OCI-LY1 (cell line): ENCODE measurements around the gene GPR32.

Experiments
- H2AFZ ChIP-seq: fragments of 200-600 bp; sonication (generic), shearing (Covaris generic); 2 replicates; pipeline ENCODE4 v1.6.0; 2014; ENCODE audit warnings: antibody characterized with exemption, mild to moderate bottlenecking, low read length
- H3F3A ChIP-seq: fragments of 200-600 bp; sonication (generic), shearing (Covaris generic); 2 replicates; pipeline ENCODE4 v1.6.0; 2014; ENCODE audit warnings: mild to moderate bottlenecking, antibody characterized with exemption, low read length, moderate library complexity; ENCODE audit not compliant: insufficient read depth
- H3K27ac ChIP-seq: fragments of 200-600 bp; sonication (generic); 2 replicates; pipeline ENCODE4 v1.5.1; 2014; ENCODE audit warnings: low read length, mixed run types, mild to moderate bottlenecking, low read depth; ENCODE audit not compliant: poor library complexity, severe bottlenecking
- H3K27me3 ChIP-seq: fragments of 200-600 bp; sonication (generic); 2 replicates; pipeline ENCODE4 v1.6.0; 2014; ENCODE audit warnings: antibody characterized with exemption, mild to moderate bottlenecking, low read length, moderate library complexity; ENCODE audit not compliant: insufficient read depth
- H3K36me3 ChIP-seq: fragments of 200-600 bp; sonication (generic); 2 replicates; pipeline ENCODE4 v1.6.1; 2014; ENCODE audit warnings: mild to moderate bottlenecking, antibody characterized with exemption, low read length, moderate library complexity, mixed read lengths; ENCODE audit not compliant: insufficient read depth
- H3K4me1 ChIP-seq: fragments of 200-600 bp; sonication (generic); 2 replicates; pipeline ENCODE4 v1.5.1; 2014; ENCODE audit warnings: mild to moderate bottlenecking, low read length, moderate library complexity; ENCODE audit not compliant: insufficient read depth, severe bottlenecking
- H3K4me2 ChIP-seq: fragments of 200-600 bp; sonication (generic), shearing (Covaris generic); 2 replicates; pipeline ENCODE4 v1.6.1; 2014; ENCODE audit warnings: low read length
- H3K4me3 ChIP-seq: fragments of 200-600 bp; sonication (generic); 2 replicates; pipeline ENCODE4 v1.5.1; 2014; ENCODE audit warnings: low read length, low read depth, mild to moderate bottlenecking, mixed read lengths; ENCODE audit not compliant: poor library complexity, severe bottlenecking
- H3K79me2 ChIP-seq: fragments of 200-600 bp; shearing (Covaris generic); 2 replicates; pipeline ENCODE4 v1.6.1; 2016; ENCODE audit warnings: mixed run types, low read length, mixed read lengths; ENCODE audit not compliant: insufficient read depth
- H3K9ac ChIP-seq: fragments of 200-600 bp; sonication (generic), shearing (Covaris generic); 2 replicates; pipeline ENCODE4 v1.6.1; 2014; ENCODE audit warnings: mild to moderate bottlenecking, low read length, mixed read lengths
- H3K9me2 ChIP-seq: fragments of 200-600 bp; sonication (generic), shearing (Covaris generic); 2 replicates; pipeline ENCODE4 v1.6.1; 2014; ENCODE audit warnings: low read depth, mild to moderate bottlenecking, low read length, mixed read lengths
- H3K9me3 ChIP-seq: fragments of 200-600 bp; shearing (Covaris generic); 2 replicates; pipeline ENCODE4 v1.6.1; 2014; ENCODE audit warnings: low read length, mixed read lengths
- H4K20me1 ChIP-seq: fragments of 200-600 bp; sonication (generic), shearing (Covaris generic); 2 replicates; pipeline ENCODE4 v1.6.0; 2016; ENCODE audit warnings: mild to moderate bottlenecking, low read length; ENCODE audit not compliant: insufficient read depth
- CTCF ChIP-seq: fragments of 200-600 bp; sonication (generic), shearing (Covaris generic); IDR thresholded peaks from 2 replicates; pipeline ENCODE4 v1.5.1; 2017; ENCODE audit warnings: mild to moderate bottlenecking, antibody characterized with exemption, low read length, moderate library complexity, mixed read lengths
- EZH2 ChIP-seq: fragments of 200-600 bp; sonication (generic), shearing (Covaris generic); IDR thresholded peaks from 2 replicates; pipeline ENCODE4 v1.8.0; 2017; ENCODE audit warnings: borderline replicate concordance, mixed run types, mild to moderate bottlenecking, antibody characterized with exemption, low read length, moderate library complexity, mixed read lengths

The GPR32 gene

GRCh38 chr19:50817941-50818858 is 47.9 kb downstream of the GPR32 start:
- no peak overlapping the region for H3K27ac ChIP-seq
- peak overlapping the region; percentile 76 for H3K4me2 ChIP-seq
- no peaks in the 10 kb centered on the region for H3K36me3 ChIP-seq
- H3F3A ChIP-seq: no peaks in the 10 kb centered on the region
- peaks cover 5% of the 10 kb centered on the region; the same call in 1 of the 2 replicates for H3K27me3 ChIP-seq
- no peaks in the 10 kb centered on the region for H4K20me1 ChIP-seq
- H3K9me2 ChIP-seq: no peaks in the 10 kb centered on the region
- no peaks in the 10 kb centered on the region for H3K9me3 ChIP-seq
- no peaks in the 10 kb centered on the region for H3K79me2 ChIP-seq
- H3K4me1 ChIP-seq: peaks cover 12% of the 10 kb centered on the region
- H3K9ac ChIP-seq: peak overlapping the region; percentile 48; the same call in 1 of the 2 replicates
- peak overlapping the region; percentile 66 for H3K4me3 ChIP-seq
- TF ChIP-seq EZH2: no peak
- no peak for TF ChIP-seq CTCF
- no peak overlapping the region for H2AFZ ChIP-seq

DNA sequence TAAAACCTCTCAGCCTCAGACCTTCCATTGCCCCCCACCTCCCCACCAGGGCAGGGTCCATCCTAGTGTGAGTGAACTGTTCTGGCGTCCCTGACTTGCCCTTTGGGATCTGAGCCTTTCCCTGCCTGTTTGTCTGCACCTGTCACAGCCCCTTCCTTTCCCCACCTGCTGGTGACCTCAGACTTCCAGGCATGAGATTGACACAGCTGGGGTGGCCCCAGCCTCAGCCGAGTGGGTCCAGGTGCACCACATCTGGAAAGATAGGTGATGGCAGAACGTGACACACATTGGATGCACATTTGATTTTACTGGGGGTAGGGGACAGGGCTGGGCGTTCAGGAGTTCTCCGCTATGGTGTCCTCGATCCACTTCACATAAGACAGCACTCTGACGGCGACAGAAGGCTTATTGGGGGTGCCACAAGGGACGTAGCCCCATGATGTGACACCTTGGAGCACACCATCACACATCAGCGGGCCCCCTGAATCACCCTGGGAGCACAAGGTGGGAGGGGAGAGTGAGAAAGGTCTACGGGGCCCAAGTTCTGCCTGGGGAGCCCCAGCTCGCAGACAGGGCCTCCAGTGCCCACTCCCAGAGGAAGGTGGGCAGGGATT is 48.7 kb downstream of the GPR32 start:
- H3K4me1 ChIP-seq: peaks cover 12% of the 10 kb centered on the region
- TF ChIP-seq EZH2 (no peak), CTCF (no peak)
- H3K27me3 ChIP-seq: peaks cover 5% of the 10 kb centered on the region; the same call in 1 of the 2 replicates

DNA sequence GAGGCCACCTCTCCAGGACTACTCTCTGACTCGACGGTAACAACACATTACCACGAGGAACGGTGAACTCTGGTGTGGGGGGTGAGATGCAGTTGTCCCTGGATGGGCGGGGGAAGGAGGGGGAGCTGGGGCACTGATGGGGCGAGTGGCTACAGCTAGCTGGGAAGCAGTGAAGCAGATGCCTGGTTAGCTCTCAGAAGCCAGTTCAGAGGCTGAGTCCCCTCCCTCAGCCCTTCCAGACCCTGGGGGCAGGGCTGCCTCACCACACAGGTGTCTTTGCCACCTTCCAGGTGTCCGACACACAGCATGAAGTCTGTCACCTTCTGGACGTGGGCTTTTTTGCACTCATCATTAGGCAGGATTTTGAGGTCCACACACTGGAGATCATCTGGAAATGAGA is 49.4 kb downstream of the GPR32 start:
- Histone ChIP-seq H3K4me1 (peaks cover 12% of the 10 kb centered on the region), H3K36me3 (no peaks in the 10 kb centered on the region), H3K27me3 (peaks cover 5% of the 10 kb centered on the region; the same call in 1 of the 2 replicates), H3F3A (no peaks in the 10 kb centered on the region), H3K4me3 (no peak overlapping the region), H3K9ac (no peak overlapping the region), H2AFZ (no peak overlapping the region), H3K79me2 (no peaks in the 10 kb centered on the region), H3K4me2 (no peak overlapping the region), H3K9me2 (no peaks in the 10 kb centered on the region), H4K20me1 (no peaks in the 10 kb centered on the region), H3K27ac (no peak overlapping the region), H3K9me3 (no peaks in the 10 kb centered on the region)
- TF ChIP-seq CTCF: no peak
- no peak for TF ChIP-seq EZH2

More for the DNA sequence above, 48.7 kb downstream of the GPR32 start:
- Histone ChIP-seq H3K4me2 (no peak overlapping the region), H3F3A (no peaks in the 10 kb centered on the region), H3K9me2 (no peaks in the 10 kb centered on the region), H3K27ac (no peak overlapping the region), H3K4me3 (no peak overlapping the region), H2AFZ (no peak overlapping the region), H3K9ac (no peak overlapping the region), H4K20me1 (no peaks in the 10 kb centered on the region), H3K36me3 (no peaks in the 10 kb centered on the region), H3K79me2 (no peaks in the 10 kb centered on the region), H3K9me3 (no peaks in the 10 kb centered on the region)
